RCC 7860 (cell line): Measurements from ENCODE around the gene STAT6.
A peak's percentile ranks its signal among the peaks of the same experiment; 100 is the strongest.

Experiments
- DNase-seq: peaks from one replicate; pipeline ENCODE4 v3.0.0-alpha.2; 2015; ENCODE audit warnings: low spot score
- FAIRE-seq: peaks from 2 replicates; lab custom pipeline; 2012; peaks lifted over from hg19 to GRCh38; lab: Jason Lieb, UNC

The STAT6 gene

DNA sequence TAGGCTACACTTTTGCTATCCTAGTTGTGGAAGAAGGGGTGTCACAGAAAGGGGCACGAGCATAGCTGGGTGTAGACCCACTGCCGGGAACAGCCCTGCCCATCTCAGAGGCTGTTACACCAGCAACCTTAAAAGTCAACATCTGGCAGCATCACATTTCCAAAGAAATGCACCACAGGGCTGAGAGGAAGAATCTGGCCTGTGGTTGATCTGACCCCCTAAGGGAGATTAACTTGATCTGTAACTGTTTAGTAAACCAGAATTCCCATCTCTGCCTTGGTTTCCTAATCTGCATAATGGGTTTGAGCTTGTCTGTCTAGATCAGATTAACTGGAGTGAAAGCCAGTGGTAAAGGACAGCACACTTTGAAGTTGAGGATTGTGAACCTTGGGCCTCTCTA, 34.9 kb upstream of the STAT6 start:
- FAIRE-seq (no peak), DNase-seq (no peak)

DNA sequence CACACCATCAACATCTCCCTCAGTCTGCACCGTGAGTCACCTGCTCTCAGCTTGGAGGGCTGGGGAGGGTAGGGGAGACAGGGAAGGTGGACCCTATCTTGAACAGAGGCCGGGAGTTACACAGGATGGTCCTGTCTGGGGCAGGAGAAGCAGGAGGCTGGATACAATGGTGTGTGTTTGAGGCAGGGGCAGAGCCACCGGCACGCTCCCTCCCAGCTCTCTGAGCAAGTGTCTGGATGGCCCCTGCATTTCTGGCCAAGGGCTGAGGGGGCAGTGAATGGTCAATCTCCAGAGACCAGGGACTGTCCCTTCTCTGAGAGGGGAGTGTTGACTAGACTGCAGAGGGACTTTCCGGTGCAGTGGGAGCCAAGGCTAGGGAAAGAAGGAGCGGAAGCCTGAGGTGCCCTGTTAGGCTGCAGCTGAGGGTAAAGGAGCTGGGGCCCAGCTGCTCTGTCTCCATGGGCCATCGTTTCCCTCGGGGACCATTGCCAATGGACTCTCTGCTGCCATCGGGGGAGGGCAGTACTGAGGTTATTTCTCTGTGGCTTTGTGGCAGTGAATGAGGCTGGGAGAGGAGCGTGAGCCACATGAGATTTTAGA, 34.4 kb upstream of the STAT6 start:
- DNase-seq (no peak), FAIRE-seq (no peak)

DNA sequence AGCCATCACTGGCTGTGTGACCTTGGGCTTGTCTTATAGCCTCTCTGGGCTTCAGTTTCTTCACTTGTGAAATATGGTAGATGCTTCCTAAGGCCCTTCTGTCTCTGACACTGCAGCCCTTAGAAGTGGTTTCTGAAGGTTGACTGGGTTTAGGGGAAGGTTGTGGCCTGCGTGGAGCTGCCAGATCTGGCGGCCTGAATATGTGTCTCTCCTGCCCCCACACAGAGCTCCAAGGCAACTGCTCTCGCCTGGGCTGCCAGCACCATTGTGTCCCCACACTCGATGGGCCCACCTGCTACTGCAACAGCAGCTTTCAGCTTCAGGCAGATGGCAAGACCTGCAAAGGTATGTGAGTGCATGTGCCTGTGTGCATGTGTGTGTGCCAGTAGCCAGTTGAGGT, 32.3 kb upstream of the STAT6 start:
- no peak for DNase-seq
- FAIRE-seq: no peak

DNA sequence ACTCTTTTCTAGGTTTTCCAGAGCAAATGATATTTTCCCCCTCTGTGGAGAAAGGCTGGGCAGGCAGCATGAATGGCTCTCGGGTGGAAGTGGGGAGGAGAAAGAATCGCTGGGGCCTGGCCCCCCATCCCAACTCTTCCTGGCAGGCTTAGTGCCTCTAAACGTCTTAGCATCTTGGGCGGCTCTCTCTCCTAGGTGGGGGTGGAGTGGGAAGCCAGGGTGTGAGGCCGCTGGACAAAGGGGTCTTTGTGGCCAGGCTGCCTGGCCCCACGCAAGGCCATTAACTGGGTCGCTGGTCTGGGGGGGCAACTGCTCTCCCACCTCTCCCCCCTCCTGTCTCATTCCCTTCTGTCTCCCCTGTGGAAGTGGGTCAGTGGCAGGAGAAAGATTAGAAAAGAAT, 31.6 kb upstream of the STAT6 start:
- DNase-seq (no peak), FAIRE-seq (no peak)

DNA sequence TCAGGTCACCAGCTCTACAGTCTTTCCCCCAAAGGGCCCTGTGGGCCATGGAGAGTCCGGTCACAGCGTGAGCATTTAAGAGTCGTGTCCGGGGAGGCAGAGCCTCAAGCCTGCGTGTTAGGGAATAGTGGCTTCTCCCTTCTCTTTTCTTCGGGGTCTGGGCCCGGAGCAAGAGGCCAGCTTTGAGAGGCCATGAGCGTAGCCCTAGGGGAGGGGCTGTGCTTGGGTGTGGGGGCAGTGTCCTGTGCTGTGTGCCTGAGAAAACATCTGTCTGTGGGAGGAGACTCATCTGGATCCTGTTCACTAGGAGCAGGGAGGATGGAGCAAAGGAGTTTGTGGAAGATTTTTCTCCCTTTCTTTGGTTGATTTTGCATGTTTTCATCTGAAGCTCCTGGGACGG, 31.0 kb upstream of the STAT6 start:
- FAIRE-seq (no peak), DNase-seq (no peak)

DNA sequence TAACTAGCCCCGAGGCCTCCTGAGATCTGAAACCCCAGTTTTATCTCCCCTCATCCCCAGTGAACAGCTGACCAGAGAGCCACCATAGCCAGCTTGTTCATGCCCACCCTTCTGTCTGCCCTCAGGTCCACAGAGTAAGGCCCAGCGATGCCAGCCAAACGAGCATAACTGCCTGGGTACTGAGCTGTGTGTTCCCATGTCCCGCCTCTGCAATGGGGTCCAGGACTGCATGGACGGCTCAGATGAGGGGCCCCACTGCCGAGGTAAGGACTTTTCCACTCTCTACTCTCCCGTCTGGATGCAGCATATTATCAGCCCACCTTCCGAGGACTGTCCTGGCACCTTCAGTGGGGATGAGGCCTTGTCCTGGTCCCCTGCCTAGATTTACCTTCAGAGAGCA, 30.1 kb upstream of the STAT6 start:
- DNase-seq (no peak), FAIRE-seq (no peak)

DNA sequence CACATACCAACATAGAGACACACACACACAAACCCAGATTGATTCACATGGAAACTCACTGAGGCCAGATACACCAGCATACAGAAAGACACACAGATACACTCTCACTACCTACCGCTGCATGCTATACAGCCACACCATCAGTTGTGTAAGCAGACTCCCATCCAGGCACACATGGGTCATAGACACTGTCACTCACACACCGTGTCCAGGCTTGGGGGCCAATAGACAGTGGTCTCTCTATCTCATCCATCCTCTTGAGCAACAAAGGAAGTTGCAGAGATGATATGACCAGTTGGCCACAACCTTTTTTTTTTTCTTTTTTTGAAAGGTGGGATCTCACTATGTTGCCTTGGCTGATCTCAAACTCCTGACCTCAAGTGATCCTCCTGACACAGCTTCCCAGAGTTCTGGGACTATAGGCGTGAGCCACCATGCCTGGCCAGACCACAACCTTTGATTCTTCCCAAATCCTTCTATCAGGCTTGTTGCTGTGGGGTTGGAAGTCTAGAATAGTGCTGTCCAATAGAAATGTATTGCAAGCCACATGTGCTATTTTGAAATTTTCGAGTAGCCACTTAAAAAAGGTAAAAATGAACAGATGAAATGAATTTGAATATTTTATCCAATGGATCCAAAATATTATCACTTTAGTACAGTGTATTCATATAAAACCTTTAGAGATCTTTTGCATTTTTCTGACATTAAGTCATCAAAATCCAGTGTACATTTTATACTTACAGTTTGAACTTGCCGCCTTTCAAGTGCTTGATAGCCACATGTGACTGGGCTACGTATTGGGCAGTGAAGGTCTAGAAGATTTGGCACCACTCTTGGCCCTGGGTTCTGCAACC, 28.9 kb upstream of the STAT6 start:
- FAIRE-seq (no peak), DNase-seq (no peak)

DNA sequence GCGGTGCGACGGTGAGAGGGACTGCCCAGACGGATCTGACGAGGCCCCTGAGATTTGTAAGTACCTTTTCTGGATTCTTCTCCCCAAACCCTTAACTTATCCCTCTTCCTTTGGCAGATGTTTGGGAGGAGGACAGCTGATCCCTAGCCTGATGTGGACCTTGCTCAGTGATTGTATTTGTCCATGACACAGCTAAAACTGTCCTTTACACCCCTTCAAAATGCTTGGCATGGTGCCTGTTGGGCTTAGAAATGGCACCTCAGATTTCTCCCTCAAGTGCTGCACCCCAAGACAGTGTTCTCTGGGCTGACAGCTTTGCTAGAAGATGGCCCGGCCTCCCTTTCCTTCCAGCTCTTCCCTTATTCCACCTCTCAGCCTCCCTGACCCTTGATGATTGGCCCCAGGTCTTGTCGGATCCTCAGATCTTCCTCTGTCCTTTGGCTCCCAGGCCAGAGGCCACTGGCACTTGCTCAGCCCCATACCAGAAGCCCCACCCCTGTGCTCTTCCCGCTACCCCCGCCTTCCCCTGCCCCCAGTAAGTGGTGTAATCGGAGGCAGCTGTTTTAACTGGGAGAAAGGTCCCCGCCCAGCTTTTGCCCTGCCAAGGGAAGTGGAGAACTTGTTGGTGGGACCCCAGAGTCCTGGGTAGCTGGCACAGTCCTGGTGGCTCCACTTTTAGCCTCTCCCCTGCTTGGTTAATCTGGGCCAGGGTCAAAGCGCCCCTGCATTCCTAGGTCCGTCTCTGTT, 27.5 kb upstream of the STAT6 start:
- FAIRE-seq (no peak), DNase-seq (no peak)

DNA sequence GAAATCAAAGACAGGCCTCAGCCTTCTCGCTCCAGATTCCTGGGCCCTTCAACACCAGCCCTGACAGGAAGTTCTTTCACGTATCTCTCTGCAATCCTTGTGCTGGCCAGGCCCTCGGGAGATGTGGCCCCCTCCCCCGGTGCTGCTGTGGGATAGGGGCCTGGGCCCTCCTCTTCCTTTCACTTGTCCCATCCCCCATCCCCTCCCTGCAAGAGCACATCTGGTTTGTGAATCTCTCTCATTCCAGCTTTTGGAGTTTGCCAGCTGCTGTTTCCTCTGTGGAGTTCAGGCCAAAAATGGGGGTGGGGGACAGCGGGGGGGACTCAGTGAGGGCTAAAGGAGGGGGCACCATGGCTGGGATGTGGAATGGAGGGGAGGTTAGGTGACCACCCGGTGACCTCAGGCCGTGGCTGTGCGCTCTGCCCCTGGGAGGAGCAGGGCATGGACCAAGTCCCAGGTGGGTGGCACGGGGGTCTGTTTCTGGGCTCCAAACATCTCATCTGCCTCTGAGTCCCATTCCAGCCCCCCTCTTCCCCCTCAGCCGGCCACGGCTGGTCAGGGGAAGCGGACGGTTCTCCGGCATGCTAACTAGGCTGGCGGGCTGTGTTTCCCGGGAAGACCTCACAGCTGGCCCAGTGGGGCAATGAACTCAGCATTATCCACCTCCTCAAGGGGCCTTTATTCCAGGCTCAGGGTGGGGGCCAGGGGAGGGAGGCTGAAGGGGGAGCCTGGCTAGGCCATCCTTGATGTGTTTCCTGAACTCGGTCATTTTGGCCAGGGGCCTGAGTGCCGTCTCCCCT, 24.6 kb upstream of the STAT6 start:
- FAIRE-seq (no peak), DNase-seq (no peak)

DNA sequence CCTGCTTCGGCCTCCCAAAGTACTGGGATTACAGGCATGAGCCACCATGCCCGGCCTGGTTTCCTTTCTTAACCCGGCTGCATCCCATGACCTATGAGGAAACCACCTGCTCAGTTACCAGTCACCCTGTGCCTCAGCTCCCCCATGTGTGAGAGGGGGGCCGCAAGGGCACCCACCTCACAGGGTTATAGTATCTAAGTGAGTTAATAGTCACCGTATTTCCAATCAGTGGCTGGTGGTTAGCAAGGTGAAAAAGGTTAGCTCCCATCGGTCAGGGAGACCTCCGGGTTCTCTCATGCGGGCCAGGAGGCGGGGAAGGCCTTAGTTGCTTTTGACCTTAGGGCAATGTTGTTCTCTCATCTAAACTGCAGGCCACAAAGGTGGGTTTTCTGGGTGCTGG, 23.8 kb upstream of the STAT6 start:
- FAIRE-seq (no peak), DNase-seq (no peak)

DNA sequence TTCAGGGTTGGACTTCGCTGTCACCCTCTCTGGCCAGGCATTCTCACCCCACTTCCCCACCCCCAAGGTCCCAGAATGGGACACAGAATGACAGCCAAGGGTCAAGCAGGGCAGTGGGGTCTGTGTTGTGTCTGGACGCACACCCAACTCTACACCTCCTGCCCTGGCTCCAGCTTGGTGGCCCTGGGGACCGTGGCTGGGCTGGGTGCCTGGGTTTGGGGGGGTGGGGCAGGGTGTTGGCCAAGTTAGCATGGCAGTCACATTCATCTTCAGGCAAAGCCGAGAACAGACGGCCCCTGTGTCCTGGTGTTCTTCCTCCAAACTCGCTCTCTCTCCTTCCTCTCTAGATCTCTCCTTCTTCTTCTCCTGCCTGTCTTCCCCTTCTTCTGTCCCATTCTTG, 22.8 kb upstream of the STAT6 start:
- DNase-seq (no peak), FAIRE-seq (no peak)

DNA sequence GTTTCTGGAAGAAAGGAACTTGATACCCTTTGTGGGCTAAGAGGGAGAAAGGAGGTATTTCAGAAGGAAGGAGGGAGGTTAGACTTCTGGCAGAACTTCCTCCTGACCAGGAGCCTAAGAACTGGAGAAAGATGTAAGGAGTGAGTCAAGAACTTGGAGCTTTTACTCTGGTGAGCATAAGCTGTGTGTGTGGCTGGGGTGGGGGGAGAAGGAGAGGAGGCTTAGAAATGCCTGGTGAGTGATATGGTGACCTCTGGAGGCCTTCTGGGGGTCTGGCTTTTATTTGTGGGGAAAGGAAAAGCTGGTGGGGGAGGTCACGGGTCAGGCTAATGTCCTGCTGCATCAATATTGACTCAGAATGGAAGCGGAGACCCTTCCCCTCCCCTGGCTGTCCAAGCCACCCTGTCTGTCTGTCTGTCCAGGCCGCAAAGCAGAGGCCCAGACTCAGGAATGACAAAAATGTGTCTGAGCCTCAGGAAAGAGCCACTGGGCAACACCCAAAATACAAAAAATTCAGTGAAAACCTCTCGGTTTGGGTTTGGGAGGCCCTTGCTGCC, 21.9 kb upstream of the STAT6 start:
- FAIRE-seq (no peak), DNase-seq (no peak)

DNA sequence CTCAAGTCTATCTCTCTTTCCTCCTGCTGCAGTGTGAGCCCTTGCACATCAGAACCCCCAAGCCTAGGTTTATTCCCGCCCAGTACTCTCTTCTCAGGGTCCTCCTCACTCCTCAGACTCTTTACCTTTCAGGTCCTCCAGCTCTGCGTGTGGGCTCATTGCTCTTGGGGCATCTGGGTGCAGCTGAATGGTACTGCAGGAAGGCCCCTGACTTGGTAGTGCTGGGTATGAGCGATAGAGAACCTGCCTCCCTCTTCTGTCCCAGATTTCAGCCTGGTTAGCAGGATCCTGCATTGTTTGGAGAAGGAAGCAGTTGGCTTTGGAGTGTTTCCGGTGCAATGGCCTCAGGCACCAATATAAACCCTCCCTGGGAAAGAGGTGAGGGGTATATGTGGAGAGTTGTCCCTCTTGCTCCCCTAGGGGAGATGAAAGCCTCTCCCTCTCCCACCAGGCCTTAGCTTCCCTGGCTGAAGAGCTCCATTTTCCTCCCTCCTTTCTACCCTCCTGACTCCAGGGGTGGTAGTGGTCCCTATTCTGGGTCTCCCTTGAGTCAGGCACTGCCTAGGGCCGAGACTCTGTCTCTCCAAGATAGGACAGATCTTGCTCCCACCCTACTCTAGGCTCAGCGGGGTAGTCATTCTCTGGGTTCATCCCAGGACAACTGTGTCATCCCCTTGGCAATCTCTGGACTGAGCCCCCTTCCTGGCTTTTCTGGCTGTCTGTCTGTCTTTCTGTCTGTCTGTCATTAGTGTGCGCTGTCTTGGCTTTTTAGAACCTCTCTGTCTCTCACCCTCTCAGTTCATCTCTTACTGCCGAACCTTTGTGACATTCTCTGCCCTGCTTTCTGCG, 21.0 kb upstream of the STAT6 start:
- no peak for DNase-seq
- no peak for FAIRE-seq

DNA sequence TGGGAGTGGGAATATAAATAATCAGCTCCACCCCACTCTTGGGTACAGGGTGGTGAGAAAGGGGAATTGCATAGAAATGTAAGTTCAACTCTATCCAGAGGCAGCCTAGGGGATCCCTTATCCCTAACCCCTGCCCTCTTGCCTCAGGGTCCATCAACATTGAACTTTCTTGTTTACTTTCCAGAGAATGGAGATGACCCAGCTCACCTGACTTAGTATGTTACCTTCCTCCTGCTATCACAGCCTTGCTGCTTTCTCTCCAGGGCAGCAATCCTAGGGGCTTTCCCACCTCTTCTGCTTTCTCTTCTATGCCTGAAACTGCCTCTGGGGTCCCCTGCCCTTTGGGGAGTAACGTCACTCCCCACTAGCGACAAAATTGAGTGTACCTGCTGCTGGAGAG, 19.8 kb upstream of the STAT6 start:
- no peak for FAIRE-seq
- DNase-seq: no peak

DNA sequence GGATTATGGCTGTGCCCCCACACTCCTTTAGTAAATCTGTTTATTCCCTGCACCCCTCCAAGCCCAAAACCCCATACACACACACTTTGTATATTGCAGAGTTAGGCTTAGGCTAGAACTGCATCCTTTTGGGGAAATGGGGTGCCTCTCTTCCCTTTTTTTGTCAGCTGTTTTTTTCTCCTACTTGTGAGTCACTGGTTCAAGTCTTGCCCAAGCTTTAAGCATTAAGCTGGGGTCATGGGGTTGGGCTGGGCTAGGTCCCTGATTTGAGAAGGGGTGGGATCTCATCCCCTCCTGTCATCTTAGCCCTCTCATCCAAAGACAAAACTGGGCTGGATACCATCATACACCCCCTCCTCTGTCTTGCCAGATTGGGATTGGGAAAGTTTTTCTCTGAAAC, 18.7 kb upstream of the STAT6 start:
- FAIRE-seq (no peak), DNase-seq (no peak)

DNA sequence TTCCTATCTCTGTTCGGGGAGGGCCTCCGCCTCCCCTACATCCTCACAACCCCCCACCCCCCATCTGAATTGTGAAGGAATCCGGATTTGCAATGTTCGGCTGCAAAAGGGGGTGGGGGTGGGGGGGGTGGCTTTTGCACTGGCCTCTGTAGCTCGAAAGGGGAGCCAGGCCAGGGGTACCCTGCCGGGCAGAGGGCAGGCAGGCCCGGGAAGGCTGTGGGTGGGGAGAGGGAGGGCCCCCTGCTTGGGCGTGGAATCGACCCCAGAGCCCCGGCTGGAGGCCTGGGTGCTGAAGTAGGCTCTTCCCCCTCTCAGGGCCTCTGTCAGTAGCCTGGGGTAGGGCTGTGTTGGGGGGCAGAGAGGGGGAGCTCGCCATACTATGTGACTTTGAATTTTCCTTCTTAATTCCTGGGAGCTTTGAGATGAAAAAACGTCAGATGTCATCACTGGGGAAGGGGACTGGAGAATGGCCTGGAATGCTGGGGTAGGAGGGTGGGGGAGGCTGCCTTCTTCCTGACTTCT, 18.2 kb upstream of the STAT6 start:
- no peak for DNase-seq
- FAIRE-seq: no peak

DNA sequence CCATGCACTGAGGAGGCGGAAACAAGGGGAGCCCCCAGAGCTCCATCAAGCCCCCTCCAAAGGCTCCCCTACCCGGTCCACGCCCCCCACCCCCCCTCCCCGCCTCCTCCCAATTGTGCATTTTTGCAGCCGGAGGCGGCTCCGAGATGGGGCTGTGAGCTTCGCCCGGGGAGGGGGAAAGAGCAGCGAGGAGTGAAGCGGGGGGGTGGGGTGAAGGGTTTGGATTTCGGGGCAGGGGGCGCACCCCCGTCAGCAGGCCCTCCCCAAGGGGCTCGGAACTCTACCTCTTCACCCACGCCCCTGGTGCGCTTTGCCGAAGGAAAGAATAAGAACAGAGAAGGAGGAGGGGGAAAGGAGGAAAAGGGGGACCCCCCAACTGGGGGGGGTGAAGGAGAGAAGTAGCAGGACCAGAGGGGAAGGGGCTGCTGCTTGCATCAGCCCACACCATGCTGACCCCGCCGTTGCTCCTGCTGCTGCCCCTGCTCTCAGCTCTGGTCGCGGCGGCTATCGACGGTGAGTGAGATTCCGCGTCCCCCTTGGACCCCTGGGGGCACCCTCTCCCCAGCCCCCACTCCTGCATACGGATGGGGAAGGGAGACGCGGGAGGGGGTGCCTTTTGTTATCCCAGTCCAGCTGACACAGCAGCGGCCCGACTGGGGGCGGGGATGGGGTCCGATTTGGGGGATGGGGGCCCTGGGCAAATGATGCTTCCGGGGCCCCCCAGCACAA, 17.5 kb upstream of the STAT6 start:
- FAIRE-seq (no peak), DNase-seq (no peak)

DNA sequence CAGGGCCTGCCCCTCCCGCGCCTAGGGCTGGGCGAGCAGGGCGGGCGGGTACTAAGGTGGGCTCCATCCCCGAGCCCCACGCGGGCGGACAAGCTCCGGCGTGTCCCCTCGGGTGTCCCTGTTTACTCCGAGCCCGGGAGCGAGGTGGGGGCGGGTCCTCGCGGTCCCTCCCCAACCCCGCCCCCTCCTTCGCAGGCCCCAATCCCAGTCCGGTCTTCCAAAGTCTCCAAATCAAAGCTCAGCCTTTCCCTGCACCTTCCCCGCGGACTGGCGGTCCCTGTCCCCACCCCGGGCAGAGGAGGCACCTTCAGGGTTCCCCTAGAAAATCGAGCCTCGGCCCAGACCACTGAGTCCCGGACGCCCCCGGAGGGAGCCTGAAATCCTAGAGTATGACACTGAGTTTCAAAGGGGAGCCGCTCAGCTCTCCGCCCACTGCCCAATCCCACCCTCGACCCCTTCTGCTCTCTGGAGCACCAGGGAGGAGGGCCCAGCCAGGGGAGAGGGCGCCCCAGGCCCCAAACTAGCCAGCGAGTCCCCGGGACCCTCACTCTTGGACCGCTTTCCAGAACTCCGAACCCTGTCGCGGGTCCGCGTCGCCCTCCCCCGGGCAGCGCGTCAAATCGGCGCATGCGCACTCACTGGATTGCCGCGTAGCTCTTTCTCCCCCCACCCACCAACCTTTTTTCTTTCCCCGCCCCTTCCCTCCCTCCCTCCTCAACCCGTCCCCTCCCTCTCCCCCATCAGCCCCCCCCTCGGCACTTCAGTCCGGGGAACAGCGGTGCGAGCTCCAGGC, 16.8 kb upstream of the STAT6 start, which contains the start of gene LRP1:
LRP1 (plus strand) TSS at position 758 of the 793 bp plus-strand sequence. CDS start 482 bp downstream, outside the sequence.
- FAIRE-seq (no peak), DNase-seq (peak; percentile 30)
